ENCODE data around the gene NME5.

GRCh38 chr5:138096363-138096762 lies 42.9 kb downstream of the NME5 start:
- no peak for TF ChIP-seq CTCF (IDR thresholded peaks at IDR 0.05; ENCODE audit: low read depth, low read length, poor library complexity, severe bottlenecking)
- no peak for TF ChIP-seq EZH2phosphoT487 (IDR thresholded peaks at IDR 0.05; ENCODE audit: borderline replicate concordance, low read length)
